ENCODE data around the gene GABPA.
"Not testable (repeated sequence)": the region's sequence is repeated elsewhere in the genome, so short reads cannot be mapped to it uniquely, and the experiment has no call there.

Gene GABPA

GRCh38 chr21:25701529-25701928 is 33.2 kb upstream of the GABPA start:
- H3K27ac ChIP-seq, result no peak overlapping the region
- no peak for TF ChIP-seq ZFX (IDR thresholded peaks at IDR 0.05; ENCODE audit: borderline replicate concordance)
- TF ChIP-seq, protein P1, sequence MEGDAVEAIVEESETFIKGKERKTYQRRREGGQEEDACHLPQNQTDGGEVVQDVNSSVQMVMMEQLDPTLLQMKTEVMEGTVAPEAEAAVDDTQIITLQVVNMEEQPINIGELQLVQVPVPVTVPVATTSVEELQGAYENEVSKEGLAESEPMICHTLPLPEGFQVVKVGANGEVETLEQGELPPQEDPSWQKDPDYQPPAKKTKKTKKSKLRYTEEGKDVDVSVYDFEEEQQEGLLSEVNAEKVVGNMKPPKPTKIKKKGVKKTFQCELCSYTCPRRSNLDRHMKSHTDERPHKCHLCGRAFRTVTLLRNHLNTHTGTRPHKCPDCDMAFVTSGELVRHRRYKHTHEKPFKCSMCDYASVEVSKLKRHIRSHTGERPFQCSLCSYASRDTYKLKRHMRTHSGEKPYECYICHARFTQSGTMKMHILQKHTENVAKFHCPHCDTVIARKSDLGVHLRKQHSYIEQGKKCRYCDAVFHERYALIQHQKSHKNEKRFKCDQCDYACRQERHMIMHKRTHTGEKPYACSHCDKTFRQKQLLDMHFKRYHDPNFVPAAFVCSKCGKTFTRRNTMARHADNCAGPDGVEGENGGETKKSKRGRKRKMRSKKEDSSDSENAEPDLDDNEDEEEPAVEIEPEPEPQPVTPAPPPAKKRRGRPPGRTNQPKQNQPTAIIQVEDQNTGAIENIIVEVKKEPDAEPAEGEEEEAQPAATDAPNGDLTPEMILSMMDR (IDR thresholded peaks at IDR 0.05), result no peak

GRCh38 chr21:25708467-25709065 is 26.2 kb upstream of the GABPA start:
- TF ChIP-seq, protein P1 (IDR thresholded peaks at IDR 0.05), result peak; percentile 89
- no peak for TF ChIP-seq ZFX (IDR thresholded peaks at IDR 0.05; ENCODE audit: borderline replicate concordance)

DNA sequence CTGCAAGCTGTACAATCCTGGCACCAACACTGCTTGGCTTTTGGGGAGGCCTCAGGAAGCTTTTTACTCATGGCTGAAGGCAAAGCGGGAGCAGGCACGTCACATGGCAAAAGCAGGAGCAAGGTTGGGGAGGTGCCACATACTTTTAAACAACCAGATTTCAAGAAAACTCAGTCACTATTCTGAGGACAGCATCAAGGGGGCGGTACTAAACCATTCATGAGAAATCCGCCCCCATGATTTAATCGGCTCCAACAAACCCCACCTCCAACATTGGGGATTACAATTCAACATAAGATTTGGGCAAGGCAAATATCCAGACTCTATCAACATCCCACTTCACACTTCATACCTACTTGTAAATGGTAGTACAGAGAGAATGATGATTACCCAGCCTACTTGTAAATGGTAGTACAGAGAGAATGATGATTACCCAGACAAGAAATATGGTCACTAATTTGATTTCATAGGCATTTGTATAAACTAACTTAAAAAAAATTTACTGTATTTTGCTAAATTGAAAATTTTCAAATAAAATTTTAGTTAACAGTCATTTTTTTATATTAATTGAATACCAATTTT is 25.0 kb upstream of the GABPA start:
- TF ChIP-seq, protein P1 (IDR thresholded peaks at IDR 0.05), result no peak
- H3K27ac ChIP-seq, result no peak overlapping the region

More at GRCh38 chr21:25708467-25709065, 26.2 kb upstream of the GABPA start:
- H3K27ac ChIP-seq, result no peak overlapping the region

DNA sequence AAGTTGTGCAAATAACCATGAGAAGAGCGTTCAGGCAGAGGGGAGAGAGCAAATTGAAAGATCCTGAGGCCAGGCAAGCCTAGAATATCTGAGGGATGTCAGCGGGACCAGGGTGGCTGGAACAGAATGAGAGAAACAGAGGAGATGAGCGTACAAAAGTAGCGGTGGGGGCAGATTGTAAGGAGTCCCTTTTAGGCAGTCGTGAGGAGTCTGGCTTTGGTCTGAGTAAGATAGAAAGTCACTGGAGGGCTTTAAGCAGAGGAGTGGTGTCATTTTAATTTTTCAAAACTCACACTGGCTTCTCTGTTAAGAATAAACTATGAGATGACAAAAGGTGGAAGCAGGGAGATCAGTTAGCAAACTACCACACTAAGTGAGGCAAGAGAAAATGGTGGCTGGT is 24.2 kb upstream of the GABPA start:
- TF ChIP-seq, protein P1 (IDR thresholded peaks at IDR 0.05), result no peak
- no peak for TF ChIP-seq ZFX (IDR thresholded peaks at IDR 0.05; ENCODE audit: borderline replicate concordance)
- H3K27ac ChIP-seq, result no peak overlapping the region

DNA sequence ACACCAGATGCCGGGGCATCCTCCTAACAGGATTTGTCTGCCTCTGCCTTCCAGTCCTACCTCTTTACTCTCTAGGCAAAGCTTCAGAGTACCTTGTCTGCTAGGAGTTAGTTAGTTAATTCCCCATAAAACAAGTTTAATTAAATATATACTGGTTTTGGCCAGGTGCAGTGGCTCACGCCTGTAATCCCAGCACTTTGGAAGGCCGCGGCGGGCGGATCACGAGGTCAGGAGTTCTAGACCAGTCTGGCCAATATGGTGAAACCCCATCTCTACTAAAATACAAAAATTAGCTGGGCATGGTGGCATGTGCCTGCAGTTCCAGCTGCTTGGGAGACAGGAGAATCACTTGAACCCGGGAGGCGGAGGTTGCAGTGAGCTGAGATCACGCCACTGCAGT is 20.7 kb upstream of the GABPA start:
- H3K27ac ChIP-seq, result not testable (repeated sequence)

DNA sequence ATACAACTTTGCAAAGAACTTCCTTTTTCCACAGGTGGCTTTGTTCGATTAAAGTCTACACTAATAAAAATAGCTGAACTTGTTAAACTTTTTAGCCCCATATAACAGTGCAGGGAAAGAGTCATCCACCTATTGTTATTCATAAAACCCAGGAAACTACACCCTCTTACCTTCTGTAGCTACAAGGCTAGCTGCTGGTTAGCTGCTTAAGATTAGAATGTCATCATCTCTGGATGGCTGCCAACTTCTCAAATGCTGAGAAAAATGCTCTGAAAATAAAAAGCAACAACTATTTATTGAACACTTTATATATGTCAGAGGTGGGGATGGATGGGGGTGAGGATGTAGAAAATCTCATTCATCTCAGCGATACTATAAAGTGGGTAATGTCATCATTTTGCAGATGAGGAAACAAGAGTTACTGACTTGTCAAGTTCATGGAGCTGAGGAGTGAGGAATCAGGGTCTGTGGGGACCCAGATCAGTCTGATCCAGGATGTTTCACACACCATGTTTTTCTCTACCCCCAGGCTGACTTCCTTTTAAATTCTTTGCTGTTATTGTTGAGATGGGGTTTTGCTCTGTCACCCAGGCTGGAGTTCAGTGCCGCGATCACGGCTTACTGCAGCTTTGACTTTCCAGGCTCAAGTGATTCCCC is 17.2 kb upstream of the GABPA start:
- no peak for TF ChIP-seq ZFX (IDR thresholded peaks at IDR 0.05; ENCODE audit: borderline replicate concordance)
- TF ChIP-seq, protein P1 (IDR thresholded peaks at IDR 0.05), result no peak
- H3K27ac ChIP-seq, result no peak overlapping the region

DNA sequence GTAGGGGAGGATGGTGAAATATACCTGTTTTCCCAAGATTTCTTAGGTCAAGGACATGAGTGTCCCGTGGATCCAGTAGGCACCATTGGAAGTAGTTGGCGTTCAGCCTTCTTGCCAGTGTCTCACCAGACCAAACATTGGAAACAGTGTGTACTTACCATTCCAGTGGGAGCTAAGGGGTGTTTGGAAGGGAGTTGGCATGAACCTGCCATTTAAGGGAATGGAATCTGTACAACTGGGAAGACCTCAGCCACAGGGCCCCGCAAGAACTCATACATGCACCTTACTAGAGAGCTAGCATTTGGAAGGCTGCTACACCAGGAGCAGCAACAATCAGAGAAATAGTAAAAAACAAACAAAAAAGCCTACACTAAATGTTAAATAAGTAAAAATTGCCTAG is 12.8 kb upstream of the GABPA start:
- TF ChIP-seq, protein P1 (IDR thresholded peaks at IDR 0.05), result no peak
- TF ChIP-seq ZFX (IDR thresholded peaks at IDR 0.05; ENCODE audit: borderline replicate concordance), result no peak

More for the DNA sequence above, 12.8 kb upstream of the GABPA start:
- no peak overlapping the region for H3K27ac ChIP-seq

Data from 22Rv1 (cell line).